ENCODE data around the gene PELI2.

DNA sequence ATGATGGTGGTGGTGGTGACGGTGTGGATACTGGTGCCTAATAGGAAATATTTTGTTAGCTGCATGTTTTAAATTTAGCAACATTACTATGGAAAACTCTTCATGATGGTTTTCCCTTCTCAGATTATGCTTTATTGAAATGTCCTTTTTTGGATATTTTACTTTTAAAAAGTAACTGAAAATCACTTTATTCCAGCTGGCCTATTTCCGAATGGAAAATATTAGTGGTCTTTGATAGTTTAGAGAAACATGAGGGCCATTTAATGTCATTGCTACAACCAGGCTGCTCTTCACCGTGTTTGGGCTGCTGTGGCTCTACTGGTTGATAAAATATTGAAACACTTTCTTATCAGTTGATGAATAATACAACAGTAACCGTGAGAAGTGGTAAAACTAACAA, 64.2 kb downstream of the PELI2 start:
- TF ChIP-seq GATA2 (IDR thresholded peaks at IDR 0.05; ENCODE audit: low read depth, low read length): no peak
- TF ChIP-seq GATA3 (IDR thresholded peaks at IDR 0.05; ENCODE audit: low read depth, low read length): no peak

Measured in SH-SY5Y (cell line).